Measurements from ENCODE around the gene TBATA.

Gene TBATA

GRCh38 chr10:70759781-70760180 lies 25.4 kb downstream of the TBATA start:
- no peak for TF ChIP-seq CTCF (IDR thresholded peaks at IDR 0.05)
- Histone ChIP-seq H3K27ac (no peak overlapping the region), H3K4me3 (no peak overlapping the region)
- DNase-seq (ENCODE audit: low spot score): no peak

- peak; percentile 69 for TF ChIP-seq CTCF (IDR thresholded peaks at IDR 0.05)
- Histone ChIP-seq H3K4me3 (no peak overlapping the region), H3K27ac (no peak overlapping the region)
- DNase-seq (ENCODE audit: low spot score): no peak
These were observed 26.2 kb downstream of the TBATA start for GRCh38 chr10:70758757-70759514.

- H3K27ac ChIP-seq: no peak overlapping the region
- no peak overlapping the region for H3K4me3 ChIP-seq
- TF ChIP-seq CTCF (IDR thresholded peaks at IDR 0.05): no peak
- DNase-seq (ENCODE audit: low spot score): no peak
These were observed 27.3 kb downstream of the TBATA start for GRCh38 chr10:70757856-70758255.

GRCh38 chr10:70756700-70757360 lies 28.3 kb downstream of the TBATA start:
- Histone ChIP-seq H3K27ac (no peak overlapping the region), H3K4me3 (no peak overlapping the region)
- no peak for DNase-seq (ENCODE audit: low spot score)
- TF ChIP-seq CTCF (IDR thresholded peaks at IDR 0.05): no peak

- no peak overlapping the region for H3K4me3 ChIP-seq
- TF ChIP-seq CTCF (IDR thresholded peaks at IDR 0.05): no peak
- no peak overlapping the region for H3K27ac ChIP-seq
- DNase-seq (ENCODE audit: low spot score): no peak
These were observed 31.1 kb downstream of the TBATA start for GRCh38 chr10:70753841-70754621.

GRCh38 chr10:70753026-70753663 lies 32.0 kb downstream of the TBATA start:
- H3K4me3 ChIP-seq: no peak overlapping the region
- no peak overlapping the region for H3K27ac ChIP-seq
- TF ChIP-seq CTCF (IDR thresholded peaks at IDR 0.05): no peak
- no peak for DNase-seq (ENCODE audit: low spot score)
